ENCODE measurements around the gene FGD2.

GRCh38 chr6:37005827-37006567 lies 542 bp downstream of the FGD2 start:
- TF ChIP-seq POLR2AphosphoS5 (IDR thresholded peaks at IDR 0.05) (no peak), POLR2A (IDR thresholded peaks at IDR 0.05) (no peak)
